Measurements from ENCODE around the gene PLCB4. TPM values are rescaled to one million over a fixed set of nuclear protein-coding genes. Genes with fewer than 3 reads are reported as not detected.

The PLCB4 gene
- polyA plus RNA-seq, 1 donor (not counting 4 experiments of a cell fraction or from before 2014, with no cell fraction given) = 4.1 TPM

- no peaks in the 10 kb centered on the region for H3K9me3 ChIP-seq (ENCODE audit: control insufficient read depth, low read depth, low read length)
- H3K27ac ChIP-seq (ENCODE audit: control insufficient read depth, insufficient read depth, low read length) = no peak overlapping the region
- no peak overlapping the region for H3K9ac ChIP-seq (ENCODE audit: control insufficient read depth, extremely low read depth, insufficient read depth, low read length)
- H3K36me3 ChIP-seq (ENCODE audit: control insufficient read depth in 2 of 2, extremely low read depth in 1 of 2, insufficient read depth in 2 of 2, low read length in 2 of 2) = no peaks in the 10 kb centered on the region
- H3K4me3 ChIP-seq (ENCODE audit: control insufficient read depth in 2 of 3, extremely low read depth in 1 of 3, insufficient read depth in 2 of 3, low read depth in 1 of 3, low read length in 3 of 3) = no peak overlapping the region
- dilution Hi-C loops (cut with MboI; ENCODE audit: extremely low pct_ligation_motif_present, low sequenced_read_pairs) = no loop called here
- H4K20me1 ChIP-seq (ENCODE audit: control insufficient read depth, extremely low read depth, insufficient read depth, low read length) = no peaks in the 10 kb centered on the region
- no peaks in the 10 kb centered on the region for H3K4me1 ChIP-seq (ENCODE audit: control insufficient read depth, extremely low read depth, insufficient read depth, low read length)
- no peaks in the 10 kb centered on the region for H3K9me1 ChIP-seq (ENCODE audit: control insufficient read depth, extremely low read depth, insufficient read depth, low read length)
- DNase-seq (ENCODE audit: low read depth, low spot score) (no peak), FAIRE-seq (no peak)
- no peak overlapping the region for H2AFZ ChIP-seq (ENCODE audit: control insufficient read depth, low read length)
- no peaks in the 10 kb centered on the region for H3K79me2 ChIP-seq (ENCODE audit: control insufficient read depth, insufficient read depth, low read length)
- H3K27me3 ChIP-seq (ENCODE audit: control insufficient read depth, extremely low read depth, insufficient read depth, low read length) = no peaks in the 10 kb centered on the region
- TF ChIP-seq CTCF (optimal IDR thresholded peaks at IDR 0.05 in 1 of 3, IDR thresholded peaks at IDR 0.05 in 1 of 3, conservative IDR thresholded peaks at IDR 0.05 in 1 of 3; ENCODE audit: extremely low read depth in 1 of 3, insufficient read depth in 2 of 3, low read length in 3 of 3) = no peak
- TF ChIP-seq EZH2 (IDR thresholded peaks at IDR 0.05; ENCODE audit: low read length) = no peak
- no peak overlapping the region for H3K4me2 ChIP-seq (ENCODE audit: control insufficient read depth, extremely low read depth, insufficient read depth, low read depth, low read length)
Measured at GRCh38 chr20:9348747-9349146, 279.9 kb downstream of the PLCB4 start.

DNA sequence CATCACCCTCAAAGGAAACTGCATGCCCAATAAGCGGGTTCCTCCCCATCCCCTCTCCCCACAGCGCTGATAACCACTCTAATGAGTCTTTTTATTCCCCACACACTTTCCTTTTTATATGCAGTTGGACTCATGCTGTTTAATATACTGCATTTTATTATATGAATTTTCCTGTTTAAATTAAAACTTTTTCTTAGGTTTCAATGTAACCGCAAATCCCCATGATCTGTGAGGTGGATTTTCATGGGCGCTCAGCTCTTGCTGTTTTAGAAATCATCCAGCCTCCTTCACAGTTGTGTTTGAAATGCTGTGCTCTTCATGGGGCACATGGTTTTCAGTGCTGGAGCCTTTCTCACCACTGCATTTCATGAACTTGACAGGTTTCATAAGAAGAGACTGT, 280.4 kb downstream of the PLCB4 start:
- Histone ChIP-seq H3K9me3 (ENCODE audit: control insufficient read depth, low read depth, low read length) (no peaks in the 10 kb centered on the region), H3K79me2 (ENCODE audit: control insufficient read depth, insufficient read depth, low read length) (no peaks in the 10 kb centered on the region), H3K4me1 (ENCODE audit: control insufficient read depth, extremely low read depth, insufficient read depth, low read length) (no peaks in the 10 kb centered on the region), H3K27ac (ENCODE audit: control insufficient read depth, insufficient read depth, low read length) (no peak overlapping the region), H4K20me1 (ENCODE audit: control insufficient read depth, extremely low read depth, insufficient read depth, low read length) (no peaks in the 10 kb centered on the region), H3K9me1 (ENCODE audit: control insufficient read depth, extremely low read depth, insufficient read depth, low read length) (no peaks in the 10 kb centered on the region), H3K4me2 (ENCODE audit: control insufficient read depth, extremely low read depth, insufficient read depth, low read depth, low read length) (no peak overlapping the region), H3K4me3 (ENCODE audit: control insufficient read depth in 2 of 3, extremely low read depth in 1 of 3, insufficient read depth in 2 of 3, low read depth in 1 of 3, low read length in 3 of 3) (no peak overlapping the region), H3K27me3 (ENCODE audit: control insufficient read depth, extremely low read depth, insufficient read depth, low read length) (no peaks in the 10 kb centered on the region), H2AFZ (ENCODE audit: control insufficient read depth, low read length) (no peak overlapping the region), H3K36me3 (ENCODE audit: control insufficient read depth in 2 of 2, extremely low read depth in 1 of 2, insufficient read depth in 2 of 2, low read length in 2 of 2) (no peaks in the 10 kb centered on the region), H3K9ac (ENCODE audit: control insufficient read depth, extremely low read depth, insufficient read depth, low read length) (no peak overlapping the region)
- dilution Hi-C loops (cut with MboI; ENCODE audit: extremely low pct_ligation_motif_present, low sequenced_read_pairs) = no loop called here
- FAIRE-seq (no peak), DNase-seq (ENCODE audit: low read depth, low spot score) (no peak)
- TF ChIP-seq CTCF (optimal IDR thresholded peaks at IDR 0.05 in 1 of 3, IDR thresholded peaks at IDR 0.05 in 1 of 3, conservative IDR thresholded peaks at IDR 0.05 in 1 of 3; ENCODE audit: extremely low read depth in 1 of 3, insufficient read depth in 2 of 3, low read length in 3 of 3) (no peak), EZH2 (IDR thresholded peaks at IDR 0.05; ENCODE audit: low read length) (no peak)
